Measurements from ENCODE around the gene MTHFD1L. TPM values are rescaled to one million over a fixed set of nuclear protein-coding genes. Genes with fewer than 3 reads are reported as not detected.

Gene MTHFD1L
- total and polyA plus RNA-seq, 2 of the 8 experiments (the other 6 are each of a cell fraction or from before 2014, with no cell fraction given): 29.2 to 105 TPM

GRCh38 chr6:151054306-151054705 is 188.8 kb downstream of the MTHFD1L start (continued):
- TF ChIP-seq NANOG (IDR thresholded peaks at IDR 0.05; ENCODE audit: insufficient read depth, low read depth, low read length, poor library complexity, severe bottlenecking): no peak
- no peak for TF ChIP-seq KDM4A (IDR thresholded peaks at IDR 0.05; ENCODE audit: low read depth, low read length, severe bottlenecking)
- no peak for TF ChIP-seq SIN3A (conservative IDR thresholded peaks at IDR 0.05 in 1 of 2, IDR thresholded peaks at IDR 0.05 in 1 of 2; ENCODE audit: low read depth in 1 of 2, low read length in 2 of 2)
- no peak for TF ChIP-seq RBBP5 (IDR thresholded peaks at IDR 0.05; ENCODE audit: borderline replicate concordance, low read depth, low read length)
- TF ChIP-seq MAFK (IDR thresholded peaks at IDR 0.05; ENCODE audit: low read depth, low read length): no peak

Data from H1 (cell line).